OCI-LY1 (cell line): ENCODE data around the gene NDUFV1.

ENCODE experiments used
- CTCF ChIP-seq: fragments of 200-600 bp; sonication (generic), shearing (Covaris generic); IDR thresholded peaks from 2 replicates; pipeline ENCODE4 v1.5.1; 2017; ENCODE audit warnings: mild to moderate bottlenecking, antibody characterized with exemption, low read length, moderate library complexity, mixed read lengths
- EZH2 ChIP-seq: fragments of 200-600 bp; sonication (generic), shearing (Covaris generic); IDR thresholded peaks from 2 replicates; pipeline ENCODE4 v1.8.0; 2017; ENCODE audit warnings: borderline replicate concordance, mixed run types, mild to moderate bottlenecking, antibody characterized with exemption, low read length, moderate library complexity, mixed read lengths

- TF ChIP-seq CTCF: no peak
- no peak for TF ChIP-seq EZH2
Measured at GRCh38 chr11:67632175-67632981, 25.6 kb downstream of the NDUFV1 start.
